SIG-M5 treated with dmso at 0.1 percent for 504 hours (cell line): ENCODE results near the gene SP5.
"Not testable (repeated sequence)": the region's sequence is repeated elsewhere in the genome, so short reads cannot be mapped to it uniquely, and the experiment has no call there.

Experiments
- DNase-seq: peaks from one replicate; lab custom pipeline; 2025; ENCODE audit not compliant: unreplicated experiment; lab: John Stamatoyannopoulos, UW

SP5 gene

DNA sequence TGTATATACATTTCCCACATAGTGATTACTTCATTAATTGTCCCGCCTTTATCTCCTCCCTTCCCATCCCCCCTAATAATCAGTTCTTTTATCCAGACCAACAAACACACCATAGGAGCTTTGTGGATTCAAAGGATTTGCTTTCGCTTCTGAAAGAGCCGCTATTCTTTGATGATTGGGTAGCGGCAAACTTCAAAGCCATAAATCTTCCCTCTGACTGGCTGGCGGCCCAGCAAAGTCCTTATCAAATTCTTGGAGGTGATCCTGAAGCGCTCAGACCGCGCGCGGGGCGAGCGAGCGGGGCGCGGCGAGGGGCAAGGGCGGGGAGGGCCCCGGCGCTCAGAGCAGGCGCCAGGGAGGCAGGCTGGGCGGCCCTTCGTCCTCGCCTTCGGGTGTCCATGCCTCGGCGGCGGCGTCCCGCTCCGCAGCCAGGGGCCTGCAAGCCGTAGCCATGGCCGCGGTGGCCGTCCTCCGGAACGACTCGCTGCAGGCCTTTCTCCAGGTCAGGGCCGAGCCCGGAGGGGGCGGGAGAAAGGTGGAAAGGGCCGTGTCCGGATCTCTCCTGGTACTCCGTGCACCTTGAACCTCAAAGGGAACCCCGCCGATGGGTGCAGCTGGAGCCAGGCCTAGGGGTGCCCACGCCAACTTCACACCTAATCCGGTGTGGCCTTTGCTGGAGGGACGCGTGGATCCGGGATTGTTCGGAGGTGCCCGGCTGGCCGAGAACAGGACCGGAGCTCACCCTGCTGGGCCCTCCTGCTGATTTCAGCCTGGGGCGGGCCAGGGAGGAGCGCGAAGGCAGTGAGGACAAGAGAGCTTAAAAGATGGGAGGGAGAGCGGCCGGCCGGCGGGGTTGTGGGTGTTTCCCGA is at the start of gene SP5:
Gene SP5 (plus strand): TSS at position 276 of the 870 bp plus-strand sequence. CDS start 176 bp downstream, at position 452.
- peak; percentile 16 for DNase-seq

DNA sequence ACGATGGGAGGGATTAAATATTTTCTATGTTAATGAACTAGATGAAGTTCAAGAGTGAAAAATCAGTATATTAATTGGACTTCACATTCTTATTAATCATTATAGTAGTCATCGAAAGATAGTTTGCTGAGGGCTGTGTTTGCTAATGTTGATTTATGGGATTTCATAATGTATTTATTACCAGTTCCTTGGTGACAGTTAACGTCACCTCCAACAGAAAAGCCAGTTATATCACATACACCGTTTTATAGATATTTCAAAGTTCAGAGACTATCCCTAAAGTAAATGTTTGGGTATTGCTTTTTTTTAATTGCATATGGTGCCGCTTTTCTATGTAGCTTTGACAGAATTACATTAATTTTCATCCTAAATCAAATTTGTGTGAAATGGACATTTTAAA is 49.4 kb upstream of the SP5 start:
- no peak for DNase-seq

DNA sequence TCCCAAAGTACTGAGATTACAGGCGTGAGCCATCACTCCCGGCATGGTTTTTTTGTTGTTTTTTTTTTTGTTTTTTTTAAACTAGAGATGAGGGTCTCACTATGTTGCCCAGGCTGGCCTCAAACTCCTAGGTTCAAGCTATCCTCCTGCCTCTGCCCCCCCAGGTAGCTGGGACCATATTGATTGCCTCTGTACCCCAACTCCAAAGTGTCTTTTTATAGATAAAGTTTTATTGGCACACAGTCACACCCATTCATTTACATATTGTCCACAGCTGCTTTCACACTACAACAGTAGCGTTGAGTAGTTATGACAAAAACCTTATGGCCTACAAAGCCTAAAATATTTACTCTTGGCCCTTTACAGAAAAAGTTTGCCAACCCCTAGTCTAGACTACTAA is 45.2 kb upstream of the SP5 start:
- no peak for DNase-seq

DNA sequence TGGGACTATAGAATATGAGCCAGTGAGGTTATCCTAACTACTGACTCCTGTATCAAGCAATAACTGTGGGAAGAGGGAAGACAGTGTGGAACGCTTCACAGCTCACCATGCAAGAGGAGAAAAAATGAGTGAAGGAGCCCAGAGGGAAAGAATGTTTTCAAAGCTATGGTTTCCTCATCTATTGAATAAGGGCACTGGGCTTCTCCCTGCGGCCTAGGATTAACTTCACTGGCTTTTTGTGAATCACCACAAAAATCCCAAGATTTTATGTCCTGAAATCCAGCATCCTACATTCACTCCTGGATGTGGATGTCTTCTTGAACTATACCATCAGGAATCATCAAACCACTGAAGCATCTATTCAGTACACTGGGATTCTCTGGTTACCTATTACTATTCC is 44.5 kb upstream of the SP5 start:
- no peak for DNase-seq

DNA sequence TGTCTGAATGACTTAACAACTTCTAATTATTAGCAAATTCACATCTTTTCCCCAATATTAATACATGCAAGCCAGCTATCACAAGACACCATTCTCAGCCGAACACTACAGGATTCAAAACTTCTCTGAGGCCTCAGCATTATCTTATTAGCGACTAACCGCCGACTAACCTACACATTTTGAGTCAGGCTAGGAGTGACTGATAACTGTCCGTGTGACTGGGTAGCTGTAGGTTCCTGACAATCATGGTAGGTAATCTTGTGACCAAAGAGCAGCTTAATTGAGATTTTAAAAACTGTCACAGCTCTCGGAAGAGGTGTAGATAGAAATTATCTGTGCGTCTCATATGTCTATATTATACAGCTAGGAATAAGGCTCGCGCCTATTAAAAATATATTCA is 44.1 kb upstream of the SP5 start:
- DNase-seq, result no peak

DNA sequence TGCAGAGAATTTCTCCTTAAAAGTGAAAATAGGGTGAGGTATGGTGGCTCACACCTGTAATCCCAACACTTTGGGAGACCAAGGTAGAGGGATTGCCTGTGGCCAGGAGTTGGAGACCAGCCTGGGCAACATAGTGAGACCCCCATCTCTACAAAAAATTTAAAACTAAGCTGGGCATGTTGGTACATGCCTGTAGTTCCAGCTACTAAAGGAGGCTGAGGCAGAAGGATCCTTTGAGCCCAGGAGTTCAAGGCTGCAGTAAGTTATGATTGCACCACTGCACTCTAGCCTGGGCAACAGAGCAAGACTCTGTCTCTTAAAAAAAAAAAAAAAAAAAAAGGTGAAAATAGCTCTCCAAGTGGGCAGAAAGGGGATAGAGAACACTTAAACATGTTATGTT is 40.9 kb upstream of the SP5 start:
- DNase-seq, result not testable (repeated sequence)

DNA sequence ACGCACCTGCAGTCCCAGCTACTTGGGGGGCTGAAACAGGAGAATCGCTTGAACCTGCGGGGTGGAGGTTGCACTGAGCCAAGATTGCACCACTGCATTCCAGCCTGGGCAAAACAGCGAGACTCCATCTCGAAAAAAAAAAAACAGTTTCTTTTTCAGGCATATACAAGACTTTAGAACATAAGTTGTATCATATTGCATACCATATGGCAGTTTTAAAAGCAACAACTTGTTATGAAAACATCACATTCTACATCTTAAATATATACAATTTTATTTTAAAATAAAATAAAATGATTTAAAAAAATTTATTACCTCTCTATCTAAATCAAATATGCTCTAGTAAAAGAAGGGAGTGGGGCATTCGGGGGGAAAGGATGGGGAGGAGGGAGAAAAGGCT is 39.4 kb upstream of the SP5 start:
- no peak for DNase-seq

DNA sequence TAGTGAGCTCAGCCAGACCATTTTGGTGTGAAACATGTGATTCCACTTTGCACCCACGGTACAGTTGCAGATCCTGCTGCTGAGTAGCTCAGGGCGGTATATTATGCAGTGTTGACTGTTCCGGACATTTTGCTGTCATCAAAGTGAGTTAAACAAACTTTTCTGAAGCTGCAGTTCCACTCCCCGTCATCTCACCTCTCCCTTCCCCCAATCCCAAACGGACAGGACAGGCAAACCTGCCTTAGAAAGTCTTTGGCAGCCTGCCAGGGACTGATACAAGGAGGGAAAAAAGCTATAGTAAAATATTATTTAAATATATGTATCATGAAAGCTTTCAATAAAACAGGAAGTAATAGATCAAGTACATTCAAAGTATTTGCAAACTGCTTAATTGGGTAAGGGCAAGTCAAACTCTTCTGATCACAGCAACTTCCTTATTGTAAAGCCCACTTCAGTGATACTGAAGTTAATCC is 35.5 kb upstream of the SP5 start:
- DNase-seq, result no peak

DNA sequence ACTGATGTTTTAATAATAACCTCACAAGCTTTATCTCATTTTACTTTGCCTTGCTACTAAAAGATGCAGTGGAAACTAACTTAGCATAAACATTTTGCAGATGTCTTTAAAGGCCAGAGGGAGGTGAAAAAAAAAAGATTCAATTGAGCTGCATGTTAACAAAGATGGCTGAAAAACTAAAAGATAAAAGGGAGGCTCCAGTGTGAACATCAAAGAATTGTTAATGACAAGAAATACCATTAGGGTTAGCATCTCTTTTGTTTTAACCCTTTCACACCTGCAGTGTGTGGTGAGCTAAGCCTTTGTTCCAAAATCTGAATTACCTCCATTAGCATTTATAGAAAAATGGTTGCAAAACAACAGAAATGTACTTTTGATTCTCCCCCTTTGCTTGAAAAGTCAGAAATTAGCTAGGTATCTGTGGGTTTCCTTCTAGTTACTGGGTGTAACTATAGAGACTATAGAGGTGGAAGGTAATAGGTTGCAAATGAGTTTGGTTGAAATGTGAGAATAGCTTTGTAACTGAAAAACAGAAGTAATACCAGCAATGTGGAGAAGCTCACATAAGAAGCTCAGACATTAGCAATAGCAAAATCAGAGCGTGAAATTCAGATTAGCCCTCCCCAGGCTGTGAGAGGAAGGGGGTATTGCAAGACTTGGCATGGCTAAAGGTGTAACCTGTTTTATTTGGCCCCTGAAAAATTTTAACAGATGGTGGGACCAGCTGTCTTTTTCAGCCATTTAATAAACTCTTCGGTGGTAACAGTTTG is 34.8 kb upstream of the SP5 start:
- DNase-seq, result no peak

DNA sequence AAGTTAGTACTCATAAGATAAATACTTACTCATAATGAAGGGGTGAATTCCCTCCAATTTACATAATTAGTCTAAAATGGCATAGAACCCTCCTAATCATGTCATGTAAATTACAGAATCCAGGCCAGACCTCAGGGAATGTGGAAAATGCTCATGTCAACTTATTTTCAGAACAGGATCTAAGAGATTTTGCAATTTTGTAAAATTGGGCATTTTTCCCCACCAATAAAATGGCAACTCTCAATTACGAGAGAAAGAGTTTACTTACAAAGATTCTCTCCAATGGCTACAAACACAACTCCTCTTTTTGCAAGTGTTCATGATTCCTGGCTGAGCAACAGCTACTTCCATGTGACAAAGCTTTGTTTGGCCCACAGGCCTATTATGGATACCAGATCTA is 33.8 kb upstream of the SP5 start:
- no peak for DNase-seq

DNA sequence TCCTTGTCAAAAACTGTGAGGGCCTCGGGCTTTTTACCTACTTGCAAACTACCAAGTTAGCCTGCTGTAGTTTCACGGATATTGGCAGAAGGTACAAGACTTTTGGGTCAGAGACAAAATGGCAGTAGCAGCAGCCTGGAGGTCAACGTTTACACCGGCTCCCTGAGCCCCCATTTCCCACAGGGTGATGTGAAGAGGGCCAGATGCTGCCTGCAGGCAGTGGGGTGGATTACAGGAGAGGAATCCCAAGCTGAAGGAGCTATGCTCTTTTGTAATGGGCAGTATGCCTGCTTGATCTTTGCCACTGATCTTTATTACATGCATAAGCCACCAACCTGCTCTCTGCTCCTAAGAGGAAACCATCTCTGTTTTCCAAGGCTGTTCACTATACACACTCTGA is 29.5 kb upstream of the SP5 start:
- no peak for DNase-seq

DNA sequence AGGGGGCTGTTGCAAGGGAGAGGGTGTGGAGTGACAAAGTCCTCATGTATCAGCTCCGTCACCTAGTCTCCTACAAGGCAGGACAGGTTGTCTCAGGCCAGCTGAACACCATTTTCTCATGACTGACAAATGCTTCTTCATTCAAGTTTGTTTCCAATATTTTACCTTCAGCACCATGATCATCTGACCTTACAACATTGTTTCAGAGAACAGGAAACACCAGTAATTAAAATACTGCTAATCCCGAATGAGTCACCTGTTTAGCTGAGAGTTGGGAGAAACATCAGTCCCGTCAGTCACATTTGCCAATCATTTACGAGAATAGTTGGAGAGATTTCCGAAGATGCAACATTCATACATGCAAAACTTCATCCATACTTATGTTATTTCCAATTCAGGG is 25.7 kb upstream of the SP5 start:
- DNase-seq, result no peak

DNA sequence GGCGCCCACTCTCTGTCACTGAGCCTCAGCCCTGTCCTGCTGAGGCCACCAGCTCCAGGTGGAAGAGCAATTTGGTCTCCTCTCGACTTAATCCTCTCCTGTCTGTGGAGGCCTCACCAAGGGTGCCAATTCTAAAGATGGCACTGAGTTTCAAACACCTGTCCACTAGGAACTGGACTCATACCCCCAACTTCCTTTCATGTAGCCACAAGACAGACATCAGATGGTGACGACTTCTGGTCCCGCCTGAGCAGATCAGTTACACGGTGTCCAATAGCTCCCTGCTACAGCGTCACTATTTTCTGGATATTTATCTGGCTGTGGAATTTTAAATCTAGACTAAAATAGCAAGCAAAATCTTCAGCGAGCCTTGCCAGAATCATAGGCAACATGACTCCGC is 24.5 kb upstream of the SP5 start:
- DNase-seq, result no peak

DNA sequence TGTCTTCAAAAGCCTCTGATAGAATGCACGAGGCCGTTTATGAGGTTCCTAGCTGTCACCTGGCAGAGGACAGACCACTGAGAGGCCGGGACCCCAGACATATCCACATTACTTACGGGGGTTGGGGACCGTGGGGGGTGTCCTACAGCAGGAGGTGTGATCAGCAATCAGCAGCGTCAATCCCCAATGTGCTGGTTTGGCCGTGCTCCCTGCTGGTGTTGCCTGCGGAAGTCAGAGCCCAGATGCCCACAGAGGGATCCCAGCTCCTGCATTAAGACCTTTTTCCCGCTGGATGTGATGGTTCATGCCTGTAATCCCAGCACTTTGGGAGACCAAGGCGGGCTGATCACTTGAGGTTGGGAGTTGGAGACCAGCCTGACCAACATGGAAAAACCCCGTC is 20.8 kb upstream of the SP5 start:
- no peak for DNase-seq

DNA sequence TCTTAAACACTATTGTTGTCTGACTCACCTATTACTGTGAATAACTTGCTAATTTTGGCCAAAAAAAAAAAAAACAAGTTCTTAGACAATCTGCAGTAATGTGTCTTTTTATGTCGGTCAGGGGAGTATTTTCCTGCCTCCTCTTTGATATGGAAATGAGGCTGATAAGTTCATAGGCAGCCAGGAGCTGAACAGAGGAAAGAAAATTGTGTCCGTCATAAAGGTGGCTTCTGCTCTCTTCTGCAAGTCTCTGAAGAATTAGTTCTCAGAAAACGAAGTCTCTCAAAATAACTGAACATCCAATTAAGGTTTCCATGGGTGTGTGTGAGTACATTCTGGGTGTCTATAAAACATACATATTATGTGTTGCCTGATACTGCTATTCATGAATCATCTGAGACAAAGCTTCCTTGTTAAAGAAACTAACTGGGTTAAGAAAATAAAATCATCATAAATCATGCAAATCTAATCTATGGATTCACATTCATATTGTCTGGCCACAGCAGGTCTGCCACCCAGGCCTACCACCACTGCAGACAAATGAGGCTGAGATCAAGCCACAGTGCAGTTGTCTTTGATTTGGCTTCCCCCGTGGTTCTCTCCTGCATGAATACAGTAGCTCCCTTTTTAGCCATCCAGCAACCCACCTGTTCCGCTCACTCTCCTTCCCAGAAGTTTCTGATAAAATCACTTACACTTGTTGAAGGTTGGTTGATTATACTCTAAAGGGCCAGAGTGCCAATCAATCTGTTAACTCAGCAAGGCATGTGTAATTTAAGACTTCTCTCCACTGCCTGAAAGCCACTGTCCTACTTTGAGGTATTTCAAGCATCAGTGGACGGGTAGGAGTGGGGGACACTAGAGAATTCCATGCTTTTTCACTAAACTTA is 19.4 kb upstream of the SP5 start:
- DNase-seq, result no peak

DNA sequence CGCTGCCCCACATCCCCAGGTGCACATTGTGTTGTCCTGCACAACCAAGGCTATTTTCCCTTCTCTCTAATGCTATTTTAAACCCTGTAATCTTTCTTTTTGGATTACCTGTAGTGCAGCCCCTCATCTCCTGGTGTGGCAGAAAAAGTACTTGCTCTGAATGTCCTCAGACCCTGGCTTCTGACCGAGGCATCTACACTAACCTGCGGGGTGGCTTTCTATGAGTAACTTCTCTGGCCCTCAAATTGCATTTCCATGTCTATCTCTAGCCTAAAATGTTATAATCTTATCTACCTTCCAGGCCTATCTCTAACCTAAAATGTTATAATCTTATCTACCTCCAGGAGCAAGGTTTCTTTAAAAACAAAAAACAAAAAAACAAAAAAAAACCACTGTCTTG is 18.2 kb upstream of the SP5 start:
- no peak for DNase-seq

DNA sequence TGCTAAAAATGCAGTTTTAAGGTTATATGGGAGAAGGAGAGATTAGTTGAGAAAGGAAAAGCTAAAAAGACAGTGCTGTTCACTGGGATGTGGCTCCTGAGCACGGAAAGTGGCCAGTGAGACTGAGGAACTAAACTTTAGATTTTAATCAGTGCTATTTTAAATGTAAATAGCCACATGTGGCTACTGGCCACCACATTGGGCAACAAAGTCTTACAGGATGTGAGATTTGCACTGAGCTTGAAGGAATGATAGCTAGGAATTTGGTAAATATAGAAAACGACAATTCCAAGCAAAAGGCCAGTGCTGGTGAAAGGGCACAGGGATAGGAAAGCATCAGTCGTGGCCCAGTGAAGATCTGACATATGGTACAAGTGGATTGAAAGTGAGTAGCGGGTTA is 14.1 kb upstream of the SP5 start:
- no peak for DNase-seq

DNA sequence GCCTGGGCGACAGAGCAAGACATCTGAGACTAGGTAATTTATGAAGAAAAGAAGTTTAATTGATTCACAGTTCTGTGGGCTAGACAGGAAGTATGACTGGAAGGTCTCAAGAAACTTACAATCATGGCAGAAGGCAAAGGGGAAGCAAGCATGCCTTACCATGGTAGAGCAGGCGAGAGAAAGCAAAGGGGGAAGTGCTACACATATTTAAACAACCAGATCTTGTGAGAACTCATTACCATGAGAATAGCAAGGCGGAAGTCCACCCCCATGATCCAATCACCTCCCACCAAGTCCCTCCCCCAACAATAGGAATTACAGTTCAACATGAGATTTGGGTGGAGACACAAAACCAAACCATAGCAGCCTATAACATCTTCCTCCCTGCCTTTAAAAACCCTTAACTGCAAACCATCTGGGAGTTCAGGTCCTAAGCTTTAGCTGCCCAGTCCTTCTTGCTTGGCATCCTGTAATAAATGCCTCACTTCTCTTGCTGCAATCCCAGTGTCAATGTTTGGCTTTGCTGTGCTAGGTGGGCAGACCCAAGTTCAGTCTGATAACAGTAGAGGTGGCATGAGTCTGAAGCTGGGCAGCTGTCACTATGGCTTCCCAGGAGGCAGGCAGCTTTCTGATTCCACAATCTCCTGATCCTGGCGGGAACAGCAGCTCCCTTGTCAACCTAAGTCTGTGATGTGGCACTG is 11.2 kb upstream of the SP5 start:
- no peak for DNase-seq

DNA sequence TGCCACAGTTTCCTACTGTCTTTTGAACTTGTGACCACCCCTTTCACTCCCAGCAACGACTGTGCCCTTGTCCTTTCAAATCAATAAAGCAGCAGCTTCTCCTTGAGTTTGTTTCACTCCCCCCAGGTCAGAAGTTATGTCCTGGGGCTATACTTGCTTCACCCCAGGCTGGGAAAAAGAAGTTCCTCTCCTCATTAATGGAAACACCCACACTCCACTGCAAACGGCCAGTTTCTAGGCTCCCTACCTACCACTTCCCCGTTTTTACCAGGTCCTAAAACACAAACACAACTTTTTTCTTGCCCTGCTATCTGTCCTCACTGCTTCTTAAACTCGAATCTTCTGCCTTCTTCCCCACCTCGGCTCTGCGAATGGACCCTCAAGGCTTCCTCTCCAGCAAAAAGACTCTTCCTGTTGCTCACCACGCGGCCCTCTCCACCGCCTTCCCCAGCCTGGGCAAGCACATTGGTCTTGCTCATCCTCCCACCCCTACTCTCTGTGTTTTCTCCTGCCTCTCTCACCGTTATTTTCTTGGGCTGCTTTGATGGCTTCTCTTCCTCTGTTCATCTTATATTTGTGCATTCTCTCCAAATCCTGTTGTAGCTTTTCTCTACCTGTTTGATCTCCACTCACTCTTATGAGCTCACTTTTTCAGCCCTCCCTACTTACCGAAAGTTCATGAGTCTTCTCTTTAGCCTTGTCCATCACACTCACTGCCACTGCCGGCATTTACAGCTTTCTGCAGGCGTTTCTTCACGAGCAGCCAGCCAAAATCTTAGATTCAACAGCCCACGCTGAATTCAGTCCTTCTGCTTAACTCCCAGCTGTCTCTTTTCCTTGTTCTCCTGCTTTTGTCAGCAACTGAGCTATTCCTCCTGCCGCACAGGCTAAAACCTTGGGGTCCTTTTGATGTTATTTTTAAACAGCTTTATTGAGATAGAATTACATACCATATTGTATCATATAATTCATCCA is 7.0 kb upstream of the SP5 start:
- peak; percentile 25 for DNase-seq

DNA sequence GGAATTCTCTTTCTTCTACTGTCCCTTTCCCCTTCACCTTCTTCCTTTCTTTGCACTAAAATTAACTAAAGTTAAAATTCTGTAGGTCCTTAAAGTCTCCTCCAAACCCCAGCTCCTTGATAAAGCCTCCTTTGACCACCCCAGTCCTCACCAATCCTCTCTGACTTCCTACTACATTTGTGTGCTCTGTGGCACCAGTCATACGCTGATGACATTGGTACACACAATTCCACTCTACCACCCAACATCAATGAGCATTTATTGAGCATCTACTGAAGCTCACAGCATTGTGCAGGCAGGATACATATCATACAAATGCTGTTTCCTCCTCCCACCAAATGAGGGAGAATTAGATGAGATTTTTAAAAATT is 4.5 kb upstream of the SP5 start:
- no peak for DNase-seq
